Panc1 (cell line): ENCODE data around the gene DIMT1.

Experiments used
- POLR2AphosphoS5 ChIP-seq: IDR thresholded peaks from 2 replicates; pipeline ENCODE4 v1.6.1; 2012; ENCODE audit warnings: mild to moderate bottlenecking, low read depth, low read length, moderate library complexity
- SIN3A ChIP-seq: IDR thresholded peaks from 2 replicates; pipeline ENCODE4 v1.6.1; 2012; ENCODE audit warnings: low read depth, mild to moderate bottlenecking, low read length, moderate library complexity, borderline replicate concordance; ENCODE audit not compliant: insufficient read depth
- TF ChIP-seq, protein P1 (sequence below): fragments of 450-650 bp; IDR thresholded peaks from 2 replicates; pipeline ENCODE4 v1.5.1; 2017; ENCODE audit warnings: mild to moderate bottlenecking

DNA sequence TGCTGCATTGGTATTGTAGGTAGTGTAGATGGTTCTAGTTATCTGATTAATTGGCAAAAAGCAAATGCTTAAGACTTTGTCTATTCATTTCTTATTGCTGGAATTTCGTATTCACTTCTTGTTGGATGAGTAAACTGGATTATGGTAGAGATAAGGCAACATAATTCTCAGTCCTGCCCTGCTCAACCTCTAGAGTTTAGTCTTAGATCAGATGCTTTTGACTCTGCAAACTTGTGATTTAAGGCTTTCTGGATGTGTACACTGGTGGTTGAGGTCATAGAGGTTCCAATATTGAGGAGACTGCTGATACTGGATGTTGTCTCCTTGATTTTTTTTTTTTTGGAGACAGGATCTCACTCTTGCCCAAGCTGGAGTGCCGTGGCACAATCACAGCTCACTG is 62.7 kb downstream of the DIMT1 start:
- TF ChIP-seq POLR2AphosphoS5 (no peak), SIN3A (no peak)
- TF ChIP-seq, protein P1, sequence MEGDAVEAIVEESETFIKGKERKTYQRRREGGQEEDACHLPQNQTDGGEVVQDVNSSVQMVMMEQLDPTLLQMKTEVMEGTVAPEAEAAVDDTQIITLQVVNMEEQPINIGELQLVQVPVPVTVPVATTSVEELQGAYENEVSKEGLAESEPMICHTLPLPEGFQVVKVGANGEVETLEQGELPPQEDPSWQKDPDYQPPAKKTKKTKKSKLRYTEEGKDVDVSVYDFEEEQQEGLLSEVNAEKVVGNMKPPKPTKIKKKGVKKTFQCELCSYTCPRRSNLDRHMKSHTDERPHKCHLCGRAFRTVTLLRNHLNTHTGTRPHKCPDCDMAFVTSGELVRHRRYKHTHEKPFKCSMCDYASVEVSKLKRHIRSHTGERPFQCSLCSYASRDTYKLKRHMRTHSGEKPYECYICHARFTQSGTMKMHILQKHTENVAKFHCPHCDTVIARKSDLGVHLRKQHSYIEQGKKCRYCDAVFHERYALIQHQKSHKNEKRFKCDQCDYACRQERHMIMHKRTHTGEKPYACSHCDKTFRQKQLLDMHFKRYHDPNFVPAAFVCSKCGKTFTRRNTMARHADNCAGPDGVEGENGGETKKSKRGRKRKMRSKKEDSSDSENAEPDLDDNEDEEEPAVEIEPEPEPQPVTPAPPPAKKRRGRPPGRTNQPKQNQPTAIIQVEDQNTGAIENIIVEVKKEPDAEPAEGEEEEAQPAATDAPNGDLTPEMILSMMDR, result no peak
